HG02763 (cell line): Measurements from ENCODE around the gene TRNP1.
A peak's percentile ranks its signal among the peaks of the same experiment; 100 is the strongest.
"Not testable (repeated sequence)": the region's sequence is repeated elsewhere in the genome, so short reads cannot be mapped to it uniquely, and the experiment has no call there.

Experiments
- ATAC-seq: cut with Tn5 transposase; IDR thresholded peaks from one replicate; pipeline ENCODE4 v1.9.1; 2021; ENCODE audit warnings: mild to moderate bottlenecking, moderate library complexity; ENCODE audit not compliant: unreplicated experiment

Gene TRNP1

DNA sequence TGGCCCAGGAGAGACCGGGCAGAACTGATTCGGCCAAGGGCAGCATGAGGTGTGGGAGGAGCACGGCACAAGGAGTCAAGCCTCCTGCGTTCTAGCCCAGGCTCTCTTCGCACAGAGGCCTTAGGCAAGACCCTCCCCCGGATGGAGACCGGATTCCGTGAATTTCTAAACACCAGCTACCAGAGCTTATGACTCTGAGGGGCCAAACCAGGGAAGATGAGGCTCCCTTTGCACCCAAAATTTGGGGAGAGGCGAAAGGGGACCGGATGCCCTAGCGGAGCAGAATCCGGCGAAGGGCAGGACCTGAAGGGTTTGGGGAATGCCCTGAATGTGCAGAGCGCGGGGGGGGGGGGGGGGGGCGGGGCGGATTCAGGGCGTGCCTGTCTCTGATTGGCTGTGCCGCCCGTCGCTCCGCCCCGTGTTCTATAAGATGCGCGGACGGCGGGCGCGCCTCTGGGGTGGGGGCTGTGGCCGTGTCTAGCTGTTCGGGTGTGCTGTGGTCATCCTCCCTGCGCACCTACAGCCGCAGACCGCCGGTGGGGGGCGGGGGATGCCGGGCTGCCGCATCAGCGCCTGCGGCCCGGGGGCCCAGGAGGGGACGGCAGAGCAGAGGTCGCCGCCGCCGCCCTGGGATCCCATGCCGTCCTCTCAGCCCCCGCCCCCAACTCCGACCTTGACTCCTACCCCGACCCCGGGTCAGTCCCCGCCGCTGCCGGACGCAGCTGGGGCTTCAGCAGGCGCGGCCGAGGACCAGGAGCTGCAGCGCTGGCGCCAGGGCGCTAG lies at the start of gene TRNP1:
TSS of gene TRNP1 (plus strand) at position 456 of the 783 bp plus-strand sequence. CDS start at position 551, 95 bp downstream.
- peak; percentile 51 for ATAC-seq

- ATAC-seq: no peak
Measured at GRCh38 chr1:26945138-26945537, 48.4 kb upstream of the TRNP1 start.

DNA sequence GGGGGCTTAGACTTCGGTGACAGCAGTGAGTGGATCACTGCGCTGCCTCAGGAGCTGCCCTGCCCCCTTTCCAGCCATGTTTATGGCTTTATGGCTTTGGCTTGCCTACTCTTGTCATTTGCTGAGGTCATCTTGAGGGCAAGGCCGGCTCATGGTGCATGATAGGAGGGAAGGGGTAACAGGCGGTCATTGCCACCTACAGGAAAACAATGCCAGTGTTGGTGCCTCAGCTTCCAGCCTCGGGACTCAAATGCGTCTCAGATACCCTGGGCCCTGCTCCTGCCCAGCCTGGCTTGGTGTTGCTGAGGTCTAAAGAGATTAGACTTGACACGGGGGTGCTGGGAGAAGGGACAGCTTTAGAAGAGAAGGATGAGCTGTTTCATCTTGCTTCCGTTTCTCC lies 47.8 kb upstream of the TRNP1 start:
- no peak for ATAC-seq

DNA sequence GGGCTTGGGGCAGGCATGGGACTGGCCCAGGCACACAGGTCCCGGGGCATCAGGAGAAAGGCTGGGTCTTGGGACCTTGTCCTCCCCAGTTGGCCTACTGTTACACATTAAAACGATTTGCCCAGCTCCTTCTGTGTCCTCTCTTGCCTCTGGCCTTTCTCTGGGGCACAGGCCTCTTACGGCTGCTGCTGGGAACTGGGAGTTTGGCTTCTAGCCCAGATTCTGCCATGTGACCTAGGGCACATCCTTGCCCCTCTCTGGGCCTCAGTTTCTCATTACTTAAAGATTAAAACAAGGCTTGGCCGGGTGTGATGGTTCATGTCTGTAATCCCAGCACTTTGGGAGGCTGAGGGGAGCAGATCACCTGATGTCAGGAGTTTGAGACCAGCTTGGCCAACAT lies 47.2 kb upstream of the TRNP1 start:
- ATAC-seq: no peak

- ATAC-seq: not testable (repeated sequence)
Measured at GRCh38 chr1:26948725-26949057, 44.8 kb upstream of the TRNP1 start.

- ATAC-seq: no peak
Measured at GRCh38 chr1:26949266-26949925, 44.1 kb upstream of the TRNP1 start.

DNA sequence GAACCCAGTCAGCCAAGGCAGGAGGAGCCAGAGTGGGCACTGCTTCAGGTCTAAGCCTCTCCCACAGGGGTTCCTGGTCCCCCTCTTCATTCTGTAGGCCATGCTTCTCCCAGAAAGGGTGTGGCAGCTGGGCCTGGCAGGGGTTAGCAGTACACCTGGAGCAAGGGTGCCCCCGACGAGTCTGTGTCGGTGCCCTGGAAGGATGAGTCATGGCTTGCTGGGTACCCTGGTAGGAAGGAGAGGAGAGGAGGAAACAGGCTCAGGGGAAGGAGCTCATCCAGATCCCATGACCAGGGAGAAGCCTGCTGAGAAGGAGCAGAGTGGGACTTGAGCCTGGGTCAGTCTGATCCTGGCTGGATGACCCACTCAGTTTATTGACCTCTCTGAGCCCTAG lies 43.6 kb upstream of the TRNP1 start:
- ATAC-seq: no peak

- no peak for ATAC-seq
Measured at GRCh38 chr1:26950602-26951001, 42.9 kb upstream of the TRNP1 start.

DNA sequence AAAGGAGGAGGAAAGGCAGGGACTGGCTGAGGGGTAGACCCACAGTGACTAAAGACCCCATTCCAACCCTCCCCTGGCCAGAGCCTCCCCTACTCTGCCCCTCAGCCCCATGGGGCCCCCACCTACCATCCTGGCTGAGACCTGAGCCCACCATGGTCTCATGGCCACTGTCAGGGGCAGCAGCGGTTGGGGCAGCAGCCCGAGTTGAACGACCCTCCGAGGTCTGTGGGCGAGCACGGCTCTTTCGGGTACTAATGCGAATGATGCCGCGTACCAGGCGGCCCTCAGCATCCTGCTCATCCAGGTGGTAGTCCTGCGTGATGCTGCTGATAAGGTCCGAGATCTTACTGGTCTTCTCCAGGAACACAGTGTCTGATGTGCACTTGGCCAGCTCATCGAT lies 42.3 kb upstream of the TRNP1 start:
- no peak for ATAC-seq

DNA sequence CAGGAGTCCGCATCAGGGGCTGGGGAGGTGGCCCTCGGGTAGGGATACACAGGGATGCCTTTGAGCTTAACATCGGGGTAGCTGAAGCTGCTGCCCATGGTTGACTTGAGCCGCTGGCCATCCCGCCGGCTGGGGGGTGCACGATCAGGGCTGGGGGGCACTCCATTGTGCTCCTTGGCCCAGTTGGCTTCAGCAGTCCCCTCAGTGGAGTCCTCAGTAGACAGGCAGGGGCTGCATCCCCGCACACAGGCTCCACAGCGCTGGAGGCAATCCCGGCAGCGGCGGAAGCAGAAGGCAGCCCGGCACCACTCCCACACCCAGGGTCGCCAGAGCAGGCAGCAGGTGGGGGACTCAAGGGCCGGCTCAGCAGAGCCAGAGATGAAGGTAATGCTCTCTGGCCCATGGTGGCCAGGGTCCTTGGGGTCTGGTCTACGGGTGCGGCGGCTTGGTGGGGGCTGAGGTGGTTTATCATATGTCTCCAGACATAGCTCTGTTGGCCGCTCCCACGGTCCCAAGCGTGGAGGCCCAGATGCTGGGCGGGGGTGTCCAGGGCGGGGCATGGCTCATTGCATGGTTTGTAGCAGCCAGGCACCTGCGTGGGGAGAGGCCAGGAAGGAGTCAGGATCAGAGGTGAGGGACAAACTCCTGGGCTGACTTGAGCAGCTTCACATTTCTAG lies 41.5 kb upstream of the TRNP1 start:
- ATAC-seq: no peak

DNA sequence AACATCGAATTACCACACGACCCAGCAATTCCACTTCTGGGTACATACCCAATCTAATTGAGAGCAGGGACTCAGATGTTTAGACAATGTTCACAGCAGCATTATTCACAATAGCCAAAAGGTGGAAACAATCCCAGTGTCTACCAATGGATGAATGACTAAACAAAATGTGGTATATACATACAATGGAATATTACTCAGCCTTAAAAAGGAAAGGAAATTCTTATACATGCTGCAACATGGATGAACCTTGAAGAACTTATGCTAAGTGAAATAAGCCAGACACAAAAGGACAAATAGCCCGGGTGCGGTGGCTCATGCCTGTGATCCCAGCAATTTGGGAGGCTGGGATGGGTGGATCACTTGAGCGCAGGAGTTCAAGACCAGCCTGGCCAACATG lies 40.1 kb upstream of the TRNP1 start:
- no peak for ATAC-seq

DNA sequence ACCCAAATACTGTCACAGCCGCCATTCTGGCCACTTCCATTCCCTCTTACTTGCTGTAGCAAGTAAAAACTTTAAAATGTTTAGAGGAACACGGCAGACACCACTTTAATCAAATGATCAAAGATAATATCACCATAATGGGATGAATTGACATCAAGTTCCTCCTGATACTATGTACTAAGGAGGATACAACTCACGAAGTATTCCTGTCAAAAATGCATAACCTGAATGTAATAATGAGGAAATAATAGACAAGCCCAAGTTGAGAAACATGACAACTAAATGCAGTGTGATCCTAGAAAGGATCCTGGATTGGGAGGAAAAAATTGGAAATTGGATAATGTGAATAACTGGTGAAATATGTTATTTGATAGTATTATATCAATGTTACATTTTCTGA lies 37.2 kb upstream of the TRNP1 start:
- ATAC-seq: no peak

DNA sequence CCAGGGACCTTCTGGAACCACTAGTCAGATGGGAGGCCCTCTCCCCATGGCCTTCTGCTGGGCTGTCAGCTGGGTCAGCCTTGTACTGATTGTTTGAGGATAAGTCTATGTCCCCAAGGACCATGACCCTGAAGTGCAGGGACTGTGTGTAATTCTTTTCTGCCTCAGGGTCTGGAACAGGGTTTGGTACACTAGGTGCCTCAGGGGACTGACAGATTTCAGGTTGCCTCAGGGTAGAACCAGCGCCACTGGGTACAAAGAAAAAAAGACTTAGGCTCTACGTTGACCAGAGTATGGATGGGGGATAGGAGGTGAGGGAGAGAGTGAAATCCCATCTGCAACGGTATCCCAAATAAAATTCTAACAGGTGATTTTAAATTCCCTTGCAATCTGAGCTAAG lies 36.2 kb upstream of the TRNP1 start:
- no peak for ATAC-seq

DNA sequence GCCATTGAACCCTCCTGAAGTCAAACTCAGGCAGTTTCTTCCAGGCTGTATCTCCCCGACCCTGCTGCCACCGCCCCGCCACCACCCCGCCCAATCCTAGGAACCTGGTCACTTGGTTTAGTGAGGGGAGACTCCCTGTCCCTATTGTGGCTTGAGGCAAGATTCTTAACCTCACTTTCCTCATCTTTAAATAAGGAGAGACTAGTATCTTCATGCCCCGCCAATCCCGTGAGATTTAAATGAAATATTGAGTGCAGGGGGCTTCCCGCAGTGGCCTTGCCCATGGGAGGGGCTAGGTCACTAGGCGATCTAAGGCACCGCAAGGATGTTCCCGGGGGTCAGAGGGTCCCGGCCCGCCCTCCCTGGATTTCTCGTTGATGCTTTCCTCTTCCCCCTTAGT lies 34.2 kb upstream of the TRNP1 start:
- no peak for ATAC-seq

GRCh38 chr1:26959722-26960624 lies 33.5 kb upstream of the TRNP1 start, which contains the start of gene KDF1:
Gene KDF1, minus strand, starts transcription at chr1:26960468. Its CDS starts 8,088 bp downstream, at chr1:26952380.
- no peak for ATAC-seq

GRCh38 chr1:26960625-26960966 lies 32.9 kb upstream of the TRNP1 start:
- no peak for ATAC-seq

GRCh38 chr1:26961826-26962225 lies 31.7 kb upstream of the TRNP1 start:
- no peak for ATAC-seq

GRCh38 chr1:26965213-26965612 lies 28.3 kb upstream of the TRNP1 start:
- ATAC-seq: no peak

GRCh38 chr1:26965628-26966027 lies 27.9 kb upstream of the TRNP1 start:
- no peak for ATAC-seq

- no peak for ATAC-seq
Measured at GRCh38 chr1:26970810-26971209, 22.7 kb upstream of the TRNP1 start.

GRCh38 chr1:26971590-26971989 lies 21.9 kb upstream of the TRNP1 start:
- no peak for ATAC-seq
